Fibroblast of skin of scalp (primary cell): Measurements from ENCODE around the gene TLL1.

ENCODE experiments used
- DNase-seq: peaks from one replicate; pipeline ENCODE4 v3.0.0-alpha.2; 2013

Gene TLL1

DNA sequence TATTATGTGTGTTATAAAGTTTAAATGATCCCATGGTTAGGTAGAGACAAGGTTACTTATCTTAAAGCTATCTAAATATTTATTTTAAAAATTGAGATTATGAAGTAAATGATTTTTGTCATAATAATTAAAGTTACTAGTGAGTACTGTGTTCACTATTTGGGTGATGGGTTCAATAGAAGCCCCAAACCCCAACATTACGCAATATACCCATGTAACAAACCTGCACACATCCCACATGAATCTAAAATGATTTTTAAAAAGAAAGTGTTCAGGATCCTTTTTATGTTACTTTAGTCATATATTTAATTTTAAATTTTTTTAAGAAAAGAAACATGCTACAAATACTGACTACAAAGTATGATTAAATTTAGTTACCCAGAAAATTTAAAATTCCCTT is 193.9 kb downstream of the TLL1 start:
- DNase-seq: no peak

DNA sequence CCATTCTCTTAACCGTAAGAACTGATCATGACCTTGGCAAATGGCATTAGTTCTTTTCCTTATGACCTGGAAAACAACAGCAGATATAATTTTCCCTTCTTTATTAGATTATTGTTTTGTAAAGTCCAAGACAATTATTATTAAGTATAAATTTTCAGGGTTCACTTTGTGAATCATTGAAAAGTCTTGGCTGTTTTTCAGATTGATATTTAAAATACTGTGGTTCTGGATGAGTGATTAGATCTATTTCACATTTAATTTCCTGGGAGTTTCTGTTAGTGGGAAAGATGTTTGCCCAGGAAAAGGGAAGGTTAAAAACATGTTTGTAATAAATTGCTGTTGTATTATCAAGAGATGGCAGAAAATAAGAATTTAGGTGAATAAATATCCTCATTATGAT is 194.9 kb downstream of the TLL1 start:
- DNase-seq: no peak

- DNase-seq: no peak
Measured at GRCh38 chr4:166073783-166074182, 200.7 kb downstream of the TLL1 start.

DNA sequence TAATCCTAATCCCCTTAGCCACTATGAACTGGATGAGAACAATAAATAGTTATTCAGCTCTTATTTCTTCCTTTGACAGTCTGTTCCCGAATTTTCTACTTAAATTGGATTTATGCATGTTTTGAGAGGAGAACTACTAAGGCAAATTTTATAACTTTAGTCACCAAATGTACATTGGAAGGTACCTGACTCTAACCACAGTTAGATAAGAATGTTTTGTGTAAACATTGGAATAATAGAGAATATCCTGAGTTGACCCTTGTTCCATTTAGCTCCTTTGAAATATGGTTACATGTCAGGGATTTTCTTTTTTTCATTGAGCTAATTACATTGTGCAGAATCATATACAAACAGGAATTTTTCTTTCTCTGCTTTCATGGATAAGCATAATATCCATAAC is 202.6 kb downstream of the TLL1 start:
- no peak for DNase-seq

GRCh38 chr4:166077782-166078181 is 204.7 kb downstream of the TLL1 start:
- DNase-seq: no peak

- DNase-seq: peak; percentile 15
Measured at GRCh38 chr4:166078383-166078782, 205.3 kb downstream of the TLL1 start.

GRCh38 chr4:166078955-166079354 is 205.9 kb downstream of the TLL1 start:
- DNase-seq: peak; percentile 27

GRCh38 chr4:166087569-166087968 is 214.5 kb downstream of the TLL1 start:
- no peak for DNase-seq

DNA sequence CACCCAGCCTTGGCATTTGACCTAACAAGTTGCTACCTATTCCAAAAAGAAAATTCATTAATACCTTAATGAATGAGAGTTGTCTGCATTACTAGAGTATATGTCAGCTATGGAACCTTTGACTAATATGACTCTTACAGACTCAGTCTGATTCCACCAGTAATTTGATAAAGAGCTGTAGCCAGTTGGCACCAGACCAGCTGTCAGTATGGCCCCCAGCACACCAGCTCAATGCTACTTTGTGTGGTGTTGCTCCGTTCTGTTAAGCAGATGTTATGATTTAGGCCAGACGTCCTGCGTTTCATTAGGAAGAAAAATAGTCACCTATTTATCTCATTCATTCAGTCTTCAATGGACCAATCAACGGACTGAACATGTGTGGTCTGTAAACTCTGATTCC is 215.5 kb downstream of the TLL1 start:
- DNase-seq: no peak

- no peak for DNase-seq
Measured at GRCh38 chr4:166091146-166091545, 218.1 kb downstream of the TLL1 start.

- peak; percentile 47 for DNase-seq
Measured at GRCh38 chr4:166091912-166092510, 219.0 kb downstream of the TLL1 start.

- DNase-seq: no peak
Measured at GRCh38 chr4:166092797-166093290, 219.8 kb downstream of the TLL1 start.

- DNase-seq: no peak
Measured at GRCh38 chr4:166104623-166105022, 231.6 kb downstream of the TLL1 start.

GRCh38 chr4:166121897-166122296 is 248.9 kb downstream of the TLL1 start:
- no peak for DNase-seq

GRCh38 chr4:166123546-166123945 is 250.5 kb downstream of the TLL1 start:
- no peak for DNase-seq

DNA sequence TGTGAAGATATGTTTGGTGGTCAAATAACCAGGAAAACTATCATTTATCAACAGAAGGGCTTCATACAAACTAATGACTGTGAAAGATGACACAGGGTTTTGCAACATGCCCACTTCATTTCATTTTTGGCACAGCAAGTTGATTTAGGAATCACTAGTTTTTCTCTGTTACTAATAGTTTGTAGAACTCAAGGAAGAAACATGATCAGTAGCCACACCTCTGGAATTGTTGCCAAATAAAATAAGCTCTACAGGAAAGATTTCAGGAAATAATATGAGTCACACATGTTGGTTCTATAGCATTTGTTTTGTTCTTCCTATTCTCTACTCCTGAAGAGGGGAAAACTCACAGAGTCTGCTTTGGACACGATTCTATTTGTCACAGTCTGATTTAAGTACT is 255.4 kb downstream of the TLL1 start:
- peak; percentile 8 for DNase-seq

DNA sequence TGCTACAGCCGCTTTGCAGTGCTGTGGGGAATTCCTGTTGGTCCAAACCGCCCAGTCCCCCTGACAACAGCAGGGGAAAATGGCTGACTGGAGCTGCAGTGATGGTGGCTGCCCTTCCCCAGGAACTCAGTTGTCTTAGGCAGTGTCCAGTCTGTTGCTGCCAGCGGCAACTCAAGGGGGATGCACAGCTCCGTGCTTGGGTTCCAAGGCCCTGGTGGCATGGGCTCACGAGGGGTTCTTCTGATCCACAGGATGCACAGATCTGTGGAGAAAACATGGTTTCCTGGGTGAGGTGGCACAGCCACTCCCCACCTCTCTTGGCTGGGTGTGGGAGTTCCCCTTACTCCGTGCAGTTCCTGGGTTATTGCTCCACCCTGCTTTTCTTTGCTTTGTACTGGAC is 261.2 kb downstream of the TLL1 start:
- no peak for DNase-seq

GRCh38 chr4:166140951-166141350 is 267.9 kb downstream of the TLL1 start:
- no peak for DNase-seq

DNA sequence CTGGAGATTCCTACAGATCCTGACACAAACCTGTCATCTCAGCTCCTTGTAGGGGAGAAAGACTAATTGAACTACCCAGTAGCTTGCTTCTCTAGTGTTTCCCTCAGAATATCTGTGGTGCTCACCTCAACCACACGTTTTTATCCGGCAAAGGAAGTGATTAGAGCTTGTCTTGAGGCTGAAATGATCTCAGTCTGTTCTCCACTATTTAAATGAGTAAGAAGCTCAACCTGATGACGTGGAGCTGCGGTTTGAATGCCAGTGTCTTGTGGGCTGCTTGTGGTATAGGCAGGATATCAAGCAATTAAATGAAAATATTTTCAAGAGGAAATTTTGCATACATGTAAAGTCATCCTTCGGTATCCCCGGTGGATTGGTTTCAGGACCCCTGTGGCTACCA is 270.2 kb downstream of the TLL1 start:
- peak; percentile 49 for DNase-seq

DNA sequence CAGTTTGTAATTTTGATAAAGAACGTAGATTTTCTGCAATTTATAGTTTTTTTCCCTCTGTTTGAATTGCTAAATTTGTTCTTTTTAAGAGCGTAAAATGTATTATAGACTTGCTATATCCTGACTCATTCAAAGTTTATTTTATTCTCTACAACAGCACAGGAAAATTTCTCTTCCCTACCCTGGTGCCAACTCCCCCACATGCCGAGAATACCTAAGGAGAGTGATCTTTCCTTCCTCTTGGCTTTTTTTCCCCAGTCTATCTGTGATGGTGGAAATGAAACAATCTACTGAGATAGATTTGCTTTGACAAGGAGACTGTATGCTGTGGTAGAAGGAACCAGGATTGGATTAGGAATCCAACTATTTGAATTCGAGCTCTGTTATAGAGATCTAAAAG is 271.6 kb downstream of the TLL1 start:
- DNase-seq: no peak

- no peak for DNase-seq
Measured at GRCh38 chr4:166146806-166147540, 273.9 kb downstream of the TLL1 start.
